Measurements from ENCODE around the gene TWIST2.

Gene TWIST2

DNA sequence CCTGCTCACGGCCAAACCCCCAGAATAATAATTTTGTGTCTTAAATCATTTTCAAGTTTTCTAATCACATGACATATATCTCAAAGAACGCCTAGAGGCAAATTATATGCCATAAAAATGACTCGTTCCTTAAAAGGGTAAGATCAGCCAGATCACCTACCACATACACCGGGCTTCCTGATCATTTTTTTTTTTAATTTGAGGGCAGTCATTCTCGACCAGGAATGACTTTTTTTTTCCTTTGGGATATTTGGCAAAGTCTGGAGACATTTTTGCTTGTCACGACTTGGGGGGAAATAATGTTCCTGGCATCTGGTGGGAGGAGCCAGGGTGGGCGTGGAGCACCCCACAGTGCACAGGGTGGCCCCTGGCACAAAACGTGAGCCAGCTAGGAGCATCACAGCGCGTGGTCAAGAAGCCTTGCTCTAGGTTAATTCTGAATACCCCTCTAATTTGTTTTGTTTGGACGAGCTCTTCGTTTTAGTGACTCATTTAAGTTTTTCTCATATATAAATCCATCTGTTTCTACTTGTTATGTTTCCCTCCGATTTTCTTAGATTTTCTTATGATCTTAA lies 94.9 kb downstream of the TWIST2 start:
- no peak for DNase-seq

DNA sequence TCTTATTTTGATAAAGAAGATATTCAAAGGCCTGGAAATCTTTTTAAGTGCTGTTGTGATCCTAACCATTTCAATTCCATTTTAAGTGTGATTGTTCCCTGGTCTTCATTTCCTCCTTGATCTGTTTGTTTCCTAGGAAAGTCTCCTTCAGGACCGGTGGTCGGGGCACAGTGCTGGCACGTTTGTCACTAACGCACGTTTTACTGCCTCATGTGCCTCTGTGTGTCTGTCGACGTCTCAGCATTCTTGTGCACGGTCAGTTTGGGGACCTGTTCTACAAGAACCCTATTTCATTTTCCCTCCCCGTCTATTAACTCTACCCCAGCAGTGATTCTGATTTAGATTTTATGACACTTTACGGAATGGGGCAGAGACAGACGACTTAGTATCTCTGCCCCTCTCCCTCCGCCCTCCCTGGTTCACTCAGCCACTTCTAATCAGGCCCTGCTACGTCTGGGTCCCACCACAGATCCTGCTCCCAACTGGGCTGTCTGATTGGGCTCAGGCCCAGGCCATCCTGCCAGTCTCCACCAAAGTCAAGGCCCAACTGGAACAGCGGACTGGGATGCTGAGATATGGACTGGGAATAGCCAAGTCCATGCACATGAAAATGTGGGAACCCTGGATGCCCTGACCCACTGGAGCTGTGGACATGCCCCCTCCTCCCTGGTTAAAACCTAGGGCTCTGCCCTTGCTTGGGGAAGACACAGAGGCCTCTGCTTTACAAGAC lies 95.6 kb downstream of the TWIST2 start:
- DNase-seq = no peak

DNA sequence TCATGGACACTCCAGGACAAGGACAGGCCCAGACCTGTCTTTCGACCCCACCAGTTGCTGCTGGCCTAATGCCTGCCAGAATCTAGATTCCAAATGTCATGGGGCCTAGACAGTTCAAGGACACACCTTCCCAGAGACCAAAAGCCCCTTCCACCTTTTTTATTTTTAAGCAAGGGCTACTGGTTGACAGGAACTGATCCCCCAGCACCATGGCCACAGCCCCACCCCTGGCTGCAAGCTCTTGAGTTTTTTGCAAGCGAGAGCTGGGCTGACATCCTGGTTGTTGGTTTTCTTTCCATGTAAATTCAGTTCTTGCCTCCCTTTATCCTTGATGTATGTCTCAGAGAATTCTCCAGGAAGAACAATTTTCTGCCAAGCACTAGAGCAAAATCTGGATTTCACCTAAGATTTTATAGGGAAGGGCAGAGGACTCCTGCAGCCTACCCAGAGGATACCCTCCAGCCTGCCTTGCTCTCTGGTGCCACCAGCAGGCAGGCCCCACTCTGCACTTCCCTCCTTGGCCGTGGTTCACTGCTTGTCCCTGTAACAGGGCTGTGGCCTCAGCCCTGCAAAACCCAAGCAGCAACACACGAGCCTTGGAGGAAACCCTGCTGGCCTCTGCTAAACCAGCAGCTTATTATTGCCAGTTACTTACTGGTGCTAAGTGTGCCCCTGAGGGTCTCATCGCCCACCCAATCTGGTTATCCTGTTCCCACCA lies 97.7 kb downstream of the TWIST2 start:
- peak; percentile 43 for DNase-seq

DNA sequence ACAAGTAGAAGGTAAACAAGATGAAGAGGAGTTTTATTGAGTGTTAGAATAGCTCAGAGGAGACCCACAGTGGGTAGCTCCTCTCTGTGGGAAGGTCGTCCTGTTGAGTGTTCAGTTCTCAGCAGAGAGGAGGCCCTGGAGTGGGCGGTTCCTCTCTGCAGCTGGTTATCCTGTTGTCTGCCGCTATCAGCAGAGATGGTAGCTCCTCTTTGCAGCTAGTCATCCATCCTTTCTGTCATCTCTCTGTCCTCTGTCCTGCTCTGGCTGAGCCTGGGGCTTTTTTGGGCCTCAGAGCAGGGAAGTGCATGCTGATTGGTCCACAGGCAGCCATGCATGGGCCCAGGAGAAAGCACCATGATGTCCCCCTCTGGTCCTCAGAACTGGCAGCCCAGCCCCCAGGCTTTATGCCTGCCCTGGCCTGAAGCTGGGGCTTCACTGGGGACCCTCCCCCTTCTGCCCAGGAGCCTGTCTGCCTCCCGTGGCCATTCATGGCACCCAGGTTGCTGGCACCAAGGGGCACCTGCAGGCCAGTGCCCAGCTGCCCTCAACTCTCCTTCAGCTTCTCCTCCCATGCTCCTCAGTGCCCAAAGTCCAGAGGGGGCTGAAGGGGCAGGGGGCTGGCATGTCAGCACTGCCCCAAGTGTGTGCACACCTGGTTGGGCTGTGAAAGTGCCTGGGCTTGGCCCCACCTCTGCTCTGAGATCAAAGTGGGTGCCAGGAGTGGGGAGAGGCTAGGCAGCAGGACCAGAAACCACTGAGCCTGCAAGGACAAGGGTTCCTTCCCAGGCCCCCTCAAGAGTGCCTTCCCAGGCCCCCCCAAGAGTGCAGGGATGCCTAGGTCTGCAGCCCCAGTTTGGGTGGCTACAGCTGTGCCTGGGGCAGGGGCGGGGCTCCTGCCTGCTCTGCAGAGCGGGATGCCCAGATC lies 98.7 kb downstream of the TWIST2 start:
- DNase-seq = no peak

DNA sequence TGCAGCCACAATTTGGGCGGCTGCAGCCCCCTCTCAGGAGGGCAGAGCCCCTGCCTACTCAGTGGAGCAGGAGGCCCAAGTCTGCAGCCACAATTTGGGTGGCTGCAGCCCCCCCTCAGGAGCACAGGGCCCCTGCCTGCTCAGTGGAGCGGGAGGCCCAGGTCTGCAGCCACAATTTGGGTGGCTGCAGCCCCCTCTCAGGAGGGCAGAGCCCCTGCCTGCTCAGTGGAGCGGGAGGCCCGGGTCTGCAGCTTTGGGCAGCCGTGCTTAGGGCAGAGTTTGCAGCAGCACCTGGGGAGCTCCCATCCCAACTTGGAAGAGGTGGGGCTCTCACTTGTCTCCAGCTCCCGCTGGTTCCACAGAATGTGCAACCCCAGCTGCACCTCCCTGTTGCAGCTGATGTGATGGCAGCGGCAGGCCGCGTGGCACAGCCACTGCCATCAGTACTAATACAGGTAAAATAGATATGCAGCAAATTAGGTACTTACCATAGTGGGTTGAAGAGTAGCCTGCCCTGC lies 99.4 kb downstream of the TWIST2 start:
- DNase-seq = no peak

DNA sequence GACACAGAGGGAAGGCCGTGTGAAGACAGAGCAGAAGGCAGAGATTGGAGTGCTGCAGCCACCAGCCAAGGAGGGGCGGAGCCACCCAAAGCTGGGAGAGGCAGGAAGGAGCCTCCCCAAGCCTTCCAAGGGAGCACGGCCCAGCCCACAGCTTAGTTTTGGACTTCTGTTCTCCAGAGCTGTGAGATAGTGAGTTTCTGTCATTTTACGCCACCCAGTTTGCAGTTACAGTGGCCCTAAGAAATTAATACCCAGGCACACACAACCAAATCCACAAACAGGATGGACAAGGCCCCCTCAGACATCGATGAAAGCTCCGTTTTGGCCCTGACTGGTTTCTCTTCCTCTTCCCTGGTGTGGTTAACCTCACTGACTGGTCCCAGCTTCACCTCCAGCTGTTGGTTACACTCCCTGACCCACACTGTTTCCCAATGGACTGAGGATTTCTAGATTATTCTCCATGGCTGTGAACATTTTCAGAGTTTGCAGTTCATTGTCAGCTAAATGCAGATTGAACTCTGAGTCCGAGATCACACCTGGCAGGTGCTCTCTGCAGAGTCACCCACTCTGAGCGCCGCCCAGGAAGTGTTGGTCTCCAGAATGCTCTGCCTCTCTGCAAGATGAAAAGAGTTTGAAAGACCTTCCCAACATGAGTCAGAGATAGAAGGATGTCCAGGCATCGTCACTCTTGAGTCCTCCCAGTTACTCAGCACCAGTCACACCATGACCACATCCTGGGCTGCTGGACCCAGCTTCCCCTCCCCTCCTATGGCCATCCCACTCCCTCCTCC lies 100.2 kb downstream of the TWIST2 start:
- no peak for DNase-seq

DNA sequence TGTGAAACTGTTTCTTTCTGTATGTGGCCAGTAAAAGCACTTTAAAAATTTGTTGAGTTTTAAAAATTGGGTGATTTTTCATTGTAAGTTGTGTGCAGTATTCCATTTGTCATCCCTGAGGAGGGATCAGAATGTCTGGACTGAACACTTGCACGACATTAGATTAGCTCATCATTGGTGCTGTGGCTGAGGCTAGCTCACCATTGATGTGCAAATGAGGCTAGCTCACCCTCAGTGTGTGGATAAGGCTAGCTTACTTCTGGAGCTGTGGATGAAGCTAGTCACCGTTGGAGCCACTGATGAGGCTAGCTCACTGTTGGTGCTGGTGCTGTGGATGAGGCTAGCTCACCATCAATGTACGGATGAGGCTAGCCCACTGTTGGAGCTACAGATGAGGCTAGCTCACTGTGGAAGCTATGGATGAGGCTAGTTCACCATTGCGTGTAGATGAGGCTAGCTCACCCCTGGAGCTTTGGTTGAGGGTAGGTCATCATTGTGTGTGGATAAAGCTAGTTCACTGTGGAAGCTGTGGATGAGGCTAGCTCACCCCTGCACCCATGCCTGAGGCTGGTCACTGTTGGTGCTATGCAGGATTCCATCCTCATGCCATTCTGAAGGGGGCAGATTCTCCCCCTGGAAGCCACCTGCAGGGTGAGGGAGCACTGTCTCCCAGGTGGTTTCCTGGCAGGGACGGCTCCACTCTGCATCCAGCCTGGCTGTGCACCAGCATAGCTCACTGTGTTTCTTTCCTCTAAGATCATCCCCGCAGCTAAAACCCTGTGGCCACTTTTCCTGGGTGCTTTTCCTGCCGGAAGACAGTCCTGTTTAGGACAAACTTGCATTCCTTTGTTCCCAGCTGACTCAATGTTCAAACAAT lies 101.1 kb downstream of the TWIST2 start:
- no peak for DNase-seq

DNA sequence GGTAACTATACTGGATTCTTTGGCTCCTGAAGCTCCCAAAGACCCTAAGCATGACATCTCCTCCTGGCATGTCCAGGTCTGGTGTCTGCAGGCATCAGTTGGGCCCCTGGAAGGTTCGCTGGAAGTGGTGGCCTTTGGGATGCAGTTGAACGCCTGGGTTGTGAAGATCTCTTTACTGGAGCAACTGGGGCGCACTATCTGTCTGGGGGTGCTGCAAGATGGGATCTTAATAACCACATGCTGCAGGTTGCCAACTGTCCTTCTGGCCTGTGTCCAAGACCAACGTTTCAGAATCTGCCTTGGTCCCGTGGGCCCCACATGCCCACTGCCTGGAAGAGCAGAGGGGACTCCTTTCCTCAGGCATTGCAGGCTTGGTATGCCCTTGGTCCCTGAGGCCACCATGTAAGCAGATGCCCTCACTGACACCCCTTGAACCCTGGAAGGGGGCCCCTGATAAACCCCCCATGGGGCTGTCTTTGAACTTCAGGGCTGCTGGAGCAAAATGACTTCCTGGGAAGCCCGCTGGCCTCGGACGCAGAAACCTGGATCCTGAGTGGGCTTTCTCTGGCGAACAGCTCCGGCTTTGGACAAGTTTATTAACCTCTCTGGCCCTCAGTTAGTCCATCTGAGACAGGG lies 101.9 kb downstream of the TWIST2 start:
- no peak for DNase-seq

DNA sequence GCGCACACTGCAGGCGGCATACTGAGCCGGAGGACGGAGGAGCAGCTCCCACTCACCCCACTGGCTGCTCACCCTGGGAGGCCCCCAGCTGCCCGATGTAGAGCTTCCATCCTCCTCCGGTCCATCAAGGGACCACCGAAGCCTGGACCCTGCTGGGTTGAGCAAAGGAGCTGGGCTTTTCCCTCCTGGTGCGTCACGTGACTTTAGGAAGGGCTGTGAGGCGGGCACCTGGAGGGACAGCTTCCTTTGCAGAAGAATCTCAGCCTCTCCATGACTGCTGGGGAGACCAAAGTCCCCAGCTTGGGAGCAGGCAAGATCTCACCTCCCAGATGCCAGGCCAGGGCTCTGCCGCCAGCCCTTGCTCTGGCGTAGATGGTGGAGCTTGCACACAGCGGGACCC lies 102.7 kb downstream of the TWIST2 start:
- DNase-seq = no peak

DNA sequence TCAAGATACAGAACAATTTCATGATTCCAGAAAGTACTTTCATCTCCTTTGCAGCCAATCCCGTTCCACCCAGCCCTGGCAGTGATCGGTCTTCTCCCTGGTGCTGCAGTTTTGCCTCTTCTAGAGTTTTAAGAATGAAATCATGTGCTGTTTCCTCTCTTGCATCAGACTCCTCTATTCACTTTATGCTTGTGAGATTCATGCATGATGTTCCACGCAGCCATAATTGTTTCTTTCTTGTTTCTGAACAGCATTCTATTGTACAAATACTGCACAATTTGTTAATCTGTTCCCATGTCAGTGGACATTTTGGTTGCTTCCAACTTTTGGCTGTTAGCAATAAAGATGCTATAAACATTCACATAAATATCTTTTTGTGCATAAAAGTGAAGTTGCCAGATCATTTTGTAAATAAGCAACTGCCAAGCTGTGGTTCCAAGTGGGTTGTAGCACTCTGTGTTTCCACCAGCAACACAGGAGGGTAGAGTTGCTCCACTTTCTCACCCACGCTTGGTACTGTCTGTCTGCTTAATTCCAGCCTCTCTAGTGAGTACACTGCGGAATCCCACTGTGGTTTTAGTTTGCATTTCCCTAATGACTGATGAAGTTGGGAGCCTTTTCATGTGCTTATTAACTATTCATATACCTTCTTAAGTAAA lies 104.5 kb downstream of the TWIST2 start:
- DNase-seq = no peak

DNA sequence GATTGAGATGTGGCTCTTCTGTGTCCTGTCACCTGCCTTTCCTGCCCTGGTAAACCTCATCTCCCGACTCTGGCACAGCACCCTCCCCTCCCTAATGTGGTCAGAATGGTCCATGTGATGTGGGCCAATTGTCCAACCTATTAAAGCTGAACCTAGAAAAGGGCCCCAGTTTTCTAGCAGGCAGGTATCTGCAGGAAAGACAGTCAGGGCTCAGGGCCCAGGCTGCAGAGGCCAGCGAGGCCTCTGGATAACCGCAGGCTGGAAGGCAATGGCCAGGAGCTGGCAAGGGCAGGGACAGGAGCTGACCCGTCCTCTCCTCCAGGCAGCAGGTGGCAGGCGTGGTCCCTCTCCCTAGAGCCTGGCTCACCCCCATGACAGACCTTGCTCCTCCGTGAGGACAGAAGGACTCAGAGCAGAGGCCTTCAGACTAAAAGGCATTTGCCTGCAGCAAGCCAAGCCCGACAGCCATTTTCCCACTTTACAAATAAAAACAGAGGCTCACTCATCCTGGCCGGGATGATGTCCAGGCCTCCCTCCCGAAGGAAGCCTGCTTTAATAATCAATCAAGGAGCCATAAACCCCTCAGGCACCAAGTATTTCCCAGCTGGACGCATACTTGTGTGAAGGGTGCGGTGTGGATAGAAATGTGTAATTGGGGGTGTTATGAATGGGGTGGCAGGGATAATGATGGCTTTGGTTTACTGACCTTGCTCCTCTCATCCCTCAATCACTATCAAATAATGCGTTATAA lies 107.1 kb downstream of the TWIST2 start:
- no peak for DNase-seq

DNA sequence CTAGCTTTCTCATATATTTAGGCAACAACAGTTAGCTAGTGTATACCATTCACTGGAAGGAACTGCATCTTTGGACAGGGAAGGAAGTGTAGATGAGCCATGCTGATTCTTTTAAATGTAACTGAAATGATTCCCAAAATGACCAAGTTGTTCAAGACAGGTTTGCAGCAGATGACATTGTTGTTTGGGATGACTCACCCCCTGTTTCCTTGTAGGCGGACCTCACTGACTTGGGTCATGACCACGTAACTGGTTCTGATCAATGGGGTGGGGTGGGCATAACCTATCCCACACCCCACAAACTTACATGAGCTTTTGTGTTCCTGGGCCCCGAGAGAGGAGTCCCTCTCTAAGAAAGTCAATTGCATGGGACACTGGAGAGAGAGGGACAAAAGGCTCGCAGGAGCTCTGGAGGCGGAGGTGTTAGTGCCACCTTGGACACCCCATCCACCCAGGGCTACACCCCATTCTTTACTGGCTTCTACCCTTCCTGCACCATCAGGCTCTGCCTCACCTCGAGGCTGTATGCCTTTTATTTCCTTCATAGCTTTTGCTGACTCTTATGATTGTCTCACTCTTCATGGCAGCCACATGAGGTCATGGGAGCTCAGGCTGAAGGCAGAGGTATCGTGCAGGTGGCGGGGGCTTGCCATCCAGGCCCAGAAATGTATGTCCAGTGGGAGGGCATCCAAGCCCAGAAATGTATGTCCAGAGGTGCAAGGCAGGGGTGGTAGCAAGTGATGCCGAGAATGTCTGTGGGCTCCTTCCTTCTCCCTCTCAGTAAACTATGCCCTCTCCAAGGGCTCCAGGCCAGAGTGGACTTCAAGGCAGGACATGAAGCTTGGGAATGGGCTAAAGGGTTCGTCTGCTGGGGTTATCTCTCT lies 108.0 kb downstream of the TWIST2 start:
- no peak for DNase-seq

DNA sequence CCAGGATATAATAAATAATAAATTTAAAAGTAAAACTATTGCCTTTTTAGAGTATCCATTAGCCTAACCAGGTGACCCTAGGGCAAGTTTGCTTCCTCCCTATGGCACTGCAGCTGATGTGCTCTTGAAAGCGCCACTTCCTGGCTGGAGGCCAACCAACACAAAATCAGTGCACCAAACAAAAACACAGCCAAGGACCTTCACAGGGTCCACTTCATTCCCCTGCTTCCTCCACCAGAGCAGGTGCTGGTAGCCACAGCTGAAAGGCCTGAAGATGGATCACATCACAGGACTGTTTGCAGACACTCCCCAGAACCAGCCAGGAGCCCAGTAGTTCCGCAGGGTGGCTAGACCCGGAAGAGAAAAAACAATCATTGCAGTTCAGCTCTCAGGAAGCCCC lies 108.8 kb downstream of the TWIST2 start:
- DNase-seq = no peak

All from stimulated activated CD8-positive, alpha-beta memory T cell treated with anti-CD3 and anti-CD28 coated beads, Interleukin-4, amount 100 ng/mL, for 48 hours (primary cell).